Peyer's patch (tissue), 4 donors: ENCODE data around the gene ANKRD37. TPM values are rescaled to one million over a fixed set of nuclear protein-coding genes. Genes with fewer than 3 reads are reported as not detected.
A peak's percentile ranks its signal among the peaks of the same experiment; 100 is the strongest.

Source experiments
- DNase-seq, 3 donors: peaks; one replicate each; pipeline ENCODE4 v3.0.0-alpha.2; 2017 to 2019
- H3K27ac ChIP-seq, 4 donors: fragments of 200-600 bp; sonication (generic); one replicate each; pipeline ENCODE4 v1.5.1; 2016 to 2019
- H3K27me3 ChIP-seq, 2 donors: fragments of 200-600 bp; sonication (generic); one replicate each; pipeline ENCODE4 v1.5.1; 2019
- H3K36me3 ChIP-seq, 3 donors: fragments of 200-600 bp; sonication (generic); one replicate each; pipeline ENCODE4 v1.5.1; 2016 to 2019
- H3K4me1 ChIP-seq, 4 donors: fragments of 200-600 bp; sonication (generic); one replicate each; pipeline ENCODE4 v1.5.1; 2016 to 2019
- H3K4me3 ChIP-seq, 4 donors: fragments of 200-600 bp; sonication (generic); 1 replicate in 3 of 4; 2 replicates in 1 of 4; pipeline ENCODE4 v1.5.1; 2016 to 2019; ENCODE audit warnings: mild to moderate bottlenecking in 1 of 4
- H3K9me3 ChIP-seq, 4 donors: fragments of 200-600 bp; sonication (generic); one replicate each; pipeline ENCODE4 v1.5.1; 2016 to 2019; ENCODE audit warnings: mild to moderate bottlenecking in 1 of 4
- CTCF ChIP-seq, 6 experiments: fragments of 450-650 bp in 4 of 6; fragments of 200-600 bp in 2 of 6; sonication (generic) in 1 of 6; IDR thresholded peaks; one replicate each; pipeline ENCODE4 v1.5.1; 2017 to 2019; ENCODE audit warnings: antibody characterized with exemption in 6 of 6, mild to moderate bottlenecking in 3 of 6, moderate library complexity in 1 of 6
- POLR2A ChIP-seq, 2 donors: fragments of 450-650 bp; IDR thresholded peaks; one replicate each; pipeline ENCODE4 v1.5.1; 2017; ENCODE audit warnings: antibody characterized with exemption in 2 of 2, mild to moderate bottlenecking in 2 of 2, moderate library complexity in 2 of 2
- total RNA-seq, 4 donors: library from RNA; depleted of rRNA; stranded (reverse); fragments of >200 nt; gene quantifications; one replicate each; pipeline ENCODE4 v1.1.0, GENCODE V29; 2016

ANKRD37 gene
- total RNA-seq, 4 donors from 2014 or later: 1.4 to 12.6 (median 8.7) TPM; not detected in 1

- H3K27ac ChIP-seq: peak overlapping the region; percentile 90 to 100 (median 97)
- peaks cover 0 to 19% (median 4%) of the 10 kb centered on the region in 4 donors for H3K4me1 ChIP-seq
- TF ChIP-seq CTCF (IDR thresholded peaks at IDR 0.05) (no peak), POLR2A (IDR thresholded peaks at IDR 0.05) (peak; percentile 52 to 54)
- H3K4me3 ChIP-seq: peak overlapping the region; percentile 50 to 92 (median 67)
- no peaks in the 10 kb centered on the region for H3K9me3 ChIP-seq
- DNase-seq: peak; percentile 91 to 99 (median 98)
- H3K36me3 ChIP-seq: peaks cover 0 to 18% (median 0%) of the 10 kb centered on the region in 3 donors
- no peaks in the 10 kb centered on the region for H3K27me3 ChIP-seq
Observed at GRCh38 chr4:185395956-185396723, 501 bp upstream of the ANKRD37 start.

- Histone ChIP-seq H3K27ac (no peak overlapping the region), H3K27me3 (no peaks in the 10 kb centered on the region), H3K4me1 (peaks cover 0 to 19% (median 4%) of the 10 kb centered on the region in 4 donors), H3K4me3 (no peak overlapping the region), H3K36me3 (peaks cover 0 to 43% (median 0%) of the 10 kb centered on the region in 3 donors), H3K9me3 (no peaks in the 10 kb centered on the region)
- DNase-seq: no peak
- TF ChIP-seq POLR2A (IDR thresholded peaks at IDR 0.05) (no peak), CTCF (IDR thresholded peaks at IDR 0.05) (no peak)
Observed at GRCh38 chr4:185398618-185399017, 2.0 kb downstream of the ANKRD37 start.

GRCh38 chr4:185399466-185399865 lies 2.8 kb downstream of the ANKRD37 start:
- TF ChIP-seq CTCF (IDR thresholded peaks at IDR 0.05) (no peak), POLR2A (IDR thresholded peaks at IDR 0.05) (no peak)
- Histone ChIP-seq H3K4me3 (no peak overlapping the region), H3K27me3 (no peaks in the 10 kb centered on the region), H3K36me3 (peaks cover 0 to 43% (median 0%) of the 10 kb centered on the region in 3 donors), H3K4me1 (peaks cover 0 to 19% (median 4%) of the 10 kb centered on the region in 4 donors), H3K27ac (no peak overlapping the region), H3K9me3 (no peaks in the 10 kb centered on the region)
- DNase-seq: no peak

GRCh38 chr4:185404031-185404430 lies 7.4 kb downstream of the ANKRD37 start:
- TF ChIP-seq CTCF (IDR thresholded peaks at IDR 0.05) (no peak), POLR2A (IDR thresholded peaks at IDR 0.05) (no peak)
- peaks cover 0 to 6% (median 0%) of the 10 kb centered on the region in 4 donors for H3K4me1 ChIP-seq
- H3K9me3 ChIP-seq: no peaks in the 10 kb centered on the region
- DNase-seq: no peak
- H3K27ac ChIP-seq: no peak overlapping the region
- H3K4me3 ChIP-seq: no peak overlapping the region
- peaks cover 0 to 71% (median 0%) of the 10 kb centered on the region in 3 donors for H3K36me3 ChIP-seq
- no peaks in the 10 kb centered on the region for H3K27me3 ChIP-seq

- TF ChIP-seq CTCF (IDR thresholded peaks at IDR 0.05): no peak
- no peak for TF ChIP-seq POLR2A (IDR thresholded peaks at IDR 0.05)
- Histone ChIP-seq H3K9me3 (no peaks in the 10 kb centered on the region), H3K36me3 (peaks cover 0 to 73% (median 0%) of the 10 kb centered on the region in 3 donors), H3K27ac (no peak overlapping the region), H3K4me1 (no peaks in the 10 kb centered on the region), H3K4me3 (no peak overlapping the region), H3K27me3 (no peaks in the 10 kb centered on the region)
- DNase-seq: no peak
Observed at GRCh38 chr4:185405296-185405999, 8.8 kb downstream of the ANKRD37 start.
